OCI-LY7 (cell line): ENCODE measurements around the gene ZDHHC14.

Experiments
- EZH2phosphoT487 ChIP-seq: fragments of 200-600 bp; sonication (generic); IDR thresholded peaks from 2 replicates; pipeline ENCODE4 v1.6.1; 2018; ENCODE audit warnings: low read depth, borderline replicate concordance, mild to moderate bottlenecking, mixed run types, antibody characterized with exemption, low read length, moderate library complexity, mixed read lengths
- TF ChIP-seq, protein P1 (sequence below): fragments of 200-600 bp; sonication (generic); conservative IDR thresholded peaks from 2 replicates; pipeline ENCODE4 v1.5.1; 2014; ENCODE audit warnings: mild to moderate bottlenecking, antibody characterized with exemption, low read length, moderate library complexity, mixed read lengths

DNA sequence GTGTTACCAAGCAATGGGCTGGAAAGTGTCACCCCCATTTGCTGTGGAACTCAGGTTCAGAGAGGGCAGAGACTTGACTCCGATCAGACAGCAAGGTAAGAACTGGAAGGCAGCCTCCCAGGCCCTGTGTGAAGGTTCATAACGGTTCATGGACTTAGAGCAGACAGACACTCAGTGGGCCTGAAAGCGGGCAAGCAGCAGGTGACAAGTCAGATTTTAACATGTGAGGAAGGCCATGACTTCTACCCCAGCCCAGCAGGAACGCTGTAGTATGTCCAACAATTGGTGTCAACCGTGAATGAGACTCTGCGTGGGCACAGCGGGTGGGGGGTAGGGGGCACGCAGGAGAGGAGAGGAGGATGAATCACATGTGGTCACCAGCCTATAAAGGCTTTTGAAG lies 224.5 kb downstream of the ZDHHC14 start:
- TF ChIP-seq, protein P1, sequence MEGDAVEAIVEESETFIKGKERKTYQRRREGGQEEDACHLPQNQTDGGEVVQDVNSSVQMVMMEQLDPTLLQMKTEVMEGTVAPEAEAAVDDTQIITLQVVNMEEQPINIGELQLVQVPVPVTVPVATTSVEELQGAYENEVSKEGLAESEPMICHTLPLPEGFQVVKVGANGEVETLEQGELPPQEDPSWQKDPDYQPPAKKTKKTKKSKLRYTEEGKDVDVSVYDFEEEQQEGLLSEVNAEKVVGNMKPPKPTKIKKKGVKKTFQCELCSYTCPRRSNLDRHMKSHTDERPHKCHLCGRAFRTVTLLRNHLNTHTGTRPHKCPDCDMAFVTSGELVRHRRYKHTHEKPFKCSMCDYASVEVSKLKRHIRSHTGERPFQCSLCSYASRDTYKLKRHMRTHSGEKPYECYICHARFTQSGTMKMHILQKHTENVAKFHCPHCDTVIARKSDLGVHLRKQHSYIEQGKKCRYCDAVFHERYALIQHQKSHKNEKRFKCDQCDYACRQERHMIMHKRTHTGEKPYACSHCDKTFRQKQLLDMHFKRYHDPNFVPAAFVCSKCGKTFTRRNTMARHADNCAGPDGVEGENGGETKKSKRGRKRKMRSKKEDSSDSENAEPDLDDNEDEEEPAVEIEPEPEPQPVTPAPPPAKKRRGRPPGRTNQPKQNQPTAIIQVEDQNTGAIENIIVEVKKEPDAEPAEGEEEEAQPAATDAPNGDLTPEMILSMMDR = no peak
- no peak for TF ChIP-seq EZH2phosphoT487
